Activated gamma-delta T cell treated with anti-CD3 and anti-CD28 coated beads, Interleukin-2, amount 50 U/mL, for 16 hours (primary cell): ENCODE measurements around the gene SLC25A1.

Experiments
- DNase-seq: peaks from one replicate; pipeline ENCODE4 v3.0.0-alpha.2; 2020; ENCODE audit warnings: low read depth

SLC25A1 gene

GRCh38 chr22:19137384-19138216 lies 40.9 kb downstream of the SLC25A1 start:
- DNase-seq, result no peak

GRCh38 chr22:19136915-19137314 lies 41.6 kb downstream of the SLC25A1 start:
- no peak for DNase-seq

GRCh38 chr22:19134874-19135273 lies 43.7 kb downstream of the SLC25A1 start:
- no peak for DNase-seq

DNA sequence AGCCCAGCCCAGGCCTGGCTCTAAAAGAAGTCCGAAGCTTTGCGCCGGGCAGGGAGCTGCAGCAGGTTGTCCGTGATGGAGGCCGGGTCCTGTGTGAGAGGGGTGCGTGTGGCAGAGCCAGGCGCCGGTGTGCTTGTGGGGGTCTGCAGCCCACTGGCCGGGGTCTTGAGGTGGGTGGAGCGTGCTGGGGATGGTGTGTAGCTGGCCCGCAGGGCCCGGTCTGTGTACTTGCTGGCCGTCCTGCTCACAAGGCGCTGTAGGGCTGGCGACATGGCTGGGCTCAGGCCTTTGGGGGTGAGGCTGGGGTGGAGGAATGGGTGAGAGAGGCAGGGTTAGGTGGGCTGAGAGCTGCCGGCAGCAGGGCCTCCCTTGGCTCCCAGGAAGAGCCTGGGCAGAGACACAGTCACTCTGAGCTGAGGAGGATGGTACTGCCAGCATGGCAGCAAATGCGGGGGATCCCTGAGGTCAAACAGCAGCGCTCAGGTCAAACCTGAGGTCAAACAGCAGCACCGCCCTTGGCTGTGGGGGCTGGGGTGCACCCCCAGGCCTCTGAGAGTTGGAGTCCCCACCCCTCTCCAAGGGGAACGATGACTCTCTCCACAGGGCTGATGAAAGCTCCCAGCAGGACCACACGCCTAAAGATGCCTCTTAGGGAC lies 44.2 kb downstream of the SLC25A1 start:
- no peak for DNase-seq

- DNase-seq, result no peak
Observed at GRCh38 chr22:19133561-19133960, 45.0 kb downstream of the SLC25A1 start.

- no peak for DNase-seq
Observed at GRCh38 chr22:19132693-19133400, 45.7 kb downstream of the SLC25A1 start.

- no peak for DNase-seq
Observed at GRCh38 chr22:19132153-19132552, 46.4 kb downstream of the SLC25A1 start.

DNA sequence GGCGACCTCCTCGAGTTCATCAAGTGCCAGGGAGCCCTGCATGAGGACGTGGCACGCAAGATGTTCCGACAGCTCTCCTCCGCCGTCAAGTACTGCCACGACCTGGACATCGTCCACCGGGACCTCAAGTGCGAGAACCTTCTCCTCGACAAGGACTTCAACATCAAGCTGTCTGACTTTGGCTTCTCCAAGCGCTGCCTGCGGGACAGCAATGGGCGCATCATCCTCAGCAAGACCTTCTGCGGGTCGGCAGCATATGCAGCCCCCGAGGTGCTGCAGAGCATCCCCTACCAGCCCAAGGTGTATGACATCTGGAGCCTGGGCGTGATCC lies 46.9 kb downstream of the SLC25A1 start:
- no peak for DNase-seq

DNA sequence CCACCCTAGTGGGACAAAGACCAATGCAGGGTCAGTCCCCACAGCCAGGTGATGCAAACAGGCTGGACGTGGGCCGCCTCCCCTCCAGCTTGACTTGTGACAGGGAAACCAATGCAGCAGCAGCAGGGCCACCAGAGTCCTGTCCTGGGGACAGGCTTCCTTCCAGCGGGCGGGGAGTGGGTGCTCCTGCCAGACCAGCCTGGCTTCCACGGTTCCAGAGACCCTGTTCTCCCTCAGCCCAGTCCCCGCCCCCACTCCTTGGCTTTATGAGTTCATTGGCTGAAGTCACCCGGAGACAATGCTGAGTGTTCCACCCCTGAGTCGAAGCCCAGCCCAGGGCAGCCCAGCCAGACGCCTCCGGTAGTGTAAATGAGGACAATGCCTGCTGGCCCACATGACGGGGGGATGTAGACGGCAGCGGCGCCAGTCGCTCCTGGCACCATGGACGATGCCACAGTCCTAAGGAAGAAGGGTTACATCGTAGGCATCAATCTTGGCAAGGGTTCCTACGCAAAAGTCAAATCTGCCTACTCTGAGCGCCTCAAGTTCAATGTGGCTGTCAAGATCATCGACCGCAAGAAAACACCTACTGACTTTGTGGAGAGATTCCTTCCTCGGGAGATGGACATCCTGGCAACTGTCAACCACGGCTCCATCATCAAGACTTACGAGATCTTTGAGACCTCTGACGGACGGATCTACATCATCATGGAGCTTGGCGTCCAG lies 47.4 kb downstream of the SLC25A1 start, which contains the start of gene TSSK2:
Gene TSSK2 (plus strand): TSS at position 350 of the 726 bp plus-strand sequence. CDS start 92 bp downstream, at position 442.
- DNase-seq, result no peak

DNA sequence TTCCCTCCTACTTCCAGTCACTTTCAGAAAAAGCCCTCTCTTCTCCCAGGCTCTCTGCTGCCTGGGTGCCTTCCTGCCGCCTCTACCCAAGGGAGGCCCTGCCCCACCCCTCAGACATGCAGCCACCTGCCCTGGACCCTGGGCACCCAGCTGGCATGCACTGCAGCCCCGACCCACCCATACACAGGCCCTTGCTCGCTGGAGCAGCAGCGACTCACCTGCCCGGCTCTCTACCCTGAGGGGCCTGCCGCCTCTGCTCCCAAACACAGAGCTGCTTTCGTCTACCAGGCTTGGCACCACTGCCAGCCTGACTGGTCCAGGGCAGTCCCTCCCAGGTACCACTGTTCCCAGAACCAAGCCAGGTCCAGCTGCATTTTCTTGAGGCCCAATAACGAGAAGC lies 48.7 kb downstream of the SLC25A1 start:
- no peak for DNase-seq

DNA sequence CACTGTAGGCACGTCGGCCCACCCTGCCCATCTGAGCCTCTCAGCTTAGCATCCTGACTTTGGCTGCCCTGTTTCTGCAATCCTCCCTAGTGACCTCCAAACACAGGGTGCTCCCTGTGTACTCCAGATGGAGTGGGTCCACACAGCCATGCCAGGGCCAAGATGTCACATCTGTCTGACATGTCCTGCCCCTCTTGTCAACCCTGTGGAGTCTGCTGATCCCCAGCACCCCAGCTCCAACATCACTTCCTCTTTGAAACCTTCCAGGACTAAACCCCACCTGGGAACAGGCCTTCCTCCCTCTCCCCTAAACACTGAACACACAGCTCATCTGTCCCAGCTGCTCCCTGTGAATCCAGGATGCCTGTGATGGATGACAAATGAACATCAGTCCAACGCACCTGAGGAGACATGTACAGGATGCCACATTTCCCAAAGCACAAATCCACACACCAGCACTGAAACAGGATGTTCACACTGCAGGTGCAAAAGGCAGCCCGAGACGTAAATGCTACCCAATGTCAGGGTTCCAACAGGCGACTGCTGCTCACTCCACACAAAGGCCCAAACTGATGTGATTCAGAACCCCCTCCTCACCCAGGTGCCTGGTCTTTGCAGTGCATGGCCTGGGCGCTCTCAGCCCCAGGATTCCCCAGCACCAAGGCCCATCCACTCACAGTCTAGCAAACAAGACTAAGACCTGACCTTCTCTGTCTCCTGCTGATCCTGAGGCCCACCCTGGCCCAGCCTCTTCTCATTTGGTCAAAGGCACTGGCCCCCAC lies 49.4 kb downstream of the SLC25A1 start:
- no peak for DNase-seq

GRCh38 chr22:19128009-19128401 lies 50.5 kb downstream of the SLC25A1 start:
- no peak for DNase-seq

DNA sequence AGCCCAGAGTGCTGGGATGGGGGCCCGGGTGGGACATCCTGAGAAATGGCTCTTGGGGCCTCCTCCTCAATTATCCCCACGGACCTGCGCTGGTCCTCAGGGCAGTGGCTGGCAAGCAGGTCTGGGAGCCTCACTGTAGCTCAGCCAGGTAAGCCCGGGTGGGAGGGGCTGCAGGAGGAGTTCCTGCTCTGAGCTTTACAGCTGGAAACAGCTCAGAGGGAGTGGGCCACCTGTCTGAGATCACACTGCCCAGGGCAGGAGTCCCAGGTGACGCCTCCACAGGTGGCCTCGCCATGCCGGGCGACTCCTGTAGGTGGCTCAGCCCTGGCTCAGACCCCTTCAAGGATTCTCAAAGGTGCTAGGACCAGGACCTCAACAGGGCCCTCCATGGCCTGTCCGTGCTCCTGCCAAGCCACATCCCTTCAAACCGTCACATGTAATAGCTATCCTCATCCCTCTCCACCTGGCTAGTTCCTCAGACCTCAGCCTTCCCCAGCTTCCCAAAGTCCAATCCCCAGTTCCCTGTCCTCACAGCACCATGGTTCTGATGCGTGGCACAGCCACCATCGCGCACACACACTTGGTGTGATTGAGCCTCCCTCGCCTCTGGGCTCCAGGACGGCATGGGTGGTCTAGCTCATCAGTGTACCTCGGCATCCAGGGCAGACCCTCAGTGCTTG lies 51.1 kb downstream of the SLC25A1 start:
- no peak for DNase-seq

- no peak for DNase-seq
Observed at GRCh38 chr22:19126309-19127273, 51.9 kb downstream of the SLC25A1 start.
